ENCODE results near the gene LCN10. TPM values are rescaled to one million over a fixed set of nuclear protein-coding genes. Genes with fewer than 3 reads are reported as not detected.

Gene LCN10
- total and polyA plus RNA-seq, 2 donors (not counting 3 experiments of a cell fraction or from before 2014, with no cell fraction given), result not detected

- Histone ChIP-seq H3K36me3 (ENCODE audit: control insufficient read depth in 2 of 2, extremely low read depth in 1 of 2, insufficient read depth in 2 of 2, low read length in 2 of 2) (no peaks in the 10 kb centered on the region), H3K9ac (replicated peaks; ENCODE audit: extremely low read depth, insufficient read depth, low read length) (no peak overlapping the region), H3K27me3 (ENCODE audit: control insufficient read depth in 2 of 2, insufficient read depth in 2 of 2, low read length in 2 of 2) (peaks cover 1 to 2% of the 10 kb centered on the region in 2 experiments), H3K9me1 (replicated peaks; ENCODE audit: control insufficient read depth, extremely low read depth, insufficient read depth, low read length) (no peaks in the 10 kb centered on the region), H3K4me3 (replicated peaks in 1 of 3; ENCODE audit: insufficient read depth in 1 of 3, low read depth in 1 of 3, low read length in 3 of 3) (no peak overlapping the region), H3K79me2 (ENCODE audit: control insufficient read depth, insufficient read depth, low read length) (no peaks in the 10 kb centered on the region), H2AFZ (ENCODE audit: low read depth, low read length) (no peak overlapping the region), H4K20me1 (replicated peaks; ENCODE audit: control insufficient read depth, extremely low read depth, insufficient read depth, low read length) (no peaks in the 10 kb centered on the region), H3K4me1 (ENCODE audit: control insufficient read depth, extremely low read depth, insufficient read depth, low read length) (peaks cover 6% of the 10 kb centered on the region), H3K9me3 (replicated peaks; ENCODE audit: control insufficient read depth, insufficient read depth, low read length) (no peaks in the 10 kb centered on the region), H3K27ac (ENCODE audit: insufficient read depth, low read depth, low read length) (no peak overlapping the region), H3K4me2 (ENCODE audit: insufficient read depth, low read length) (no peak overlapping the region)
- no TSS peak for BruUV-seq (replicated peaks)
- TF ChIP-seq POLR2AphosphoS5 (IDR thresholded peaks at IDR 0.05; ENCODE audit: insufficient read depth, low read depth, low read length) (no peak), GATA2 (IDR thresholded peaks at IDR 0.05; ENCODE audit: insufficient read depth, insufficient read length, low read depth, low read length) (no peak), MYC (IDR thresholded peaks at IDR 0.05; ENCODE audit: low read depth, low read length) (no peak), CTCF (IDR thresholded peaks at IDR 0.05; ENCODE audit: extremely low read depth in 1 of 2, insufficient read depth in 1 of 2, low read depth in 1 of 2, low read length in 2 of 2) (no peak), FOS (IDR thresholded peaks at IDR 0.05; ENCODE audit: borderline replicate concordance, insufficient read depth, low read length) (no peak), MAX (IDR thresholded peaks at IDR 0.05; ENCODE audit: insufficient read depth, insufficient read length) (no peak), JUN (IDR thresholded peaks at IDR 0.05; ENCODE audit: borderline replicate concordance, insufficient read depth, insufficient read length, low read depth) (no peak), EZH2 (IDR thresholded peaks at IDR 0.05; ENCODE audit: borderline replicate concordance, low read depth, low read length, severe bottlenecking) (no peak), POLR2A (IDR thresholded peaks at IDR 0.05; ENCODE audit: low read depth, low read length) (no peak)
- ChIA-PET POLR2A (no interaction called here), CTCF (interaction anchor here (1.3 to 1.6 kb wide), 4 partner anchors 9 to 31 kb away, joined by 4 to 5 read pairs (median 4); no protein-coding TSS in a partner anchor)
- dilution Hi-C loops (cut with MboI; ENCODE audit: extremely low pct_ligation_motif_present, low sequenced_read_pairs) (no loop called here), intact Hi-C loops (cut with micrococcal nuclease) (no loop called here)
- FAIRE-seq, result no peak
- no peak for DNase-seq (ENCODE audit: low read depth, low spot score)
These were observed 46.8 kb downstream of the LCN10 start for GRCh38 chr9:136695955-136696354.
